Endodermal cell (in vitro differentiated cells): ENCODE data around the gene TMEM259. TPM values are rescaled to one million over a fixed set of nuclear protein-coding genes. Genes with fewer than 3 reads are reported as not detected.

Source experiments
- DNase-seq: peaks from one replicate; pipeline ENCODE4 v3.0.0-alpha.2; 2017
- H3K27ac ChIP-seq: 2 replicates; pipeline ENCODE4 v1.5.1; 2013; ENCODE audit warnings: mild to moderate bottlenecking, low read depth, low read length, moderate library complexity
- H3K27me3 ChIP-seq: 2 replicates; pipeline ENCODE4 v1.6.1; 2013; ENCODE audit warnings: mild to moderate bottlenecking, low read length, moderate library complexity; ENCODE audit not compliant: insufficient read depth, control insufficient read depth, poor library complexity, severe bottlenecking
- H3K36me3 ChIP-seq: 2 replicates; pipeline ENCODE4 v1.7.0; 2013; ENCODE audit warnings: mild to moderate bottlenecking, low read length, moderate library complexity; ENCODE audit not compliant: control insufficient read depth, insufficient read depth
- H3K4me1 ChIP-seq: one replicate; pipeline ENCODE4 v1.7.0; 2013; ENCODE audit warnings: low read length; ENCODE audit not compliant: control insufficient read depth, insufficient read depth
- H3K4me3 ChIP-seq: 2 replicates; pipeline ENCODE4 v1.5.1; 2013; ENCODE audit warnings: mild to moderate bottlenecking, low read length, moderate library complexity
- H3K9ac ChIP-seq: 2 replicates; pipeline ENCODE4 v1.6.1; 2013; ENCODE audit warnings: mild to moderate bottlenecking, low read length, moderate library complexity; ENCODE audit not compliant: poor library complexity, severe bottlenecking; ENCODE audit errors: extremely low read depth
- H3K9me3 ChIP-seq: 2 replicates; pipeline ENCODE4 v1.6.1; 2013; ENCODE audit warnings: mild to moderate bottlenecking, low read length, moderate library complexity; ENCODE audit not compliant: control insufficient read depth
- H3K27ac Mint-ChIP-seq: 2 replicates; pipeline ENCODE4 v1.8.0; 2020; ENCODE audit warnings: mixed read lengths
- H3K27me3 Mint-ChIP-seq: 2 replicates; pipeline ENCODE4 v1.8.0; 2021; ENCODE audit warnings: mild to moderate bottlenecking, mixed read lengths; ENCODE audit not compliant: insufficient read depth
- H3K36me3 Mint-ChIP-seq: 2 replicates; pipeline ENCODE4 v1.8.0; 2020; ENCODE audit warnings: low read depth, mixed read lengths
- H3K4me1 Mint-ChIP-seq: 2 replicates; pipeline ENCODE4 v1.8.0; 2020; ENCODE audit warnings: mixed read lengths
- H3K4me3 Mint-ChIP-seq: 2 replicates; pipeline ENCODE4 v1.8.0; 2020; ENCODE audit warnings: mild to moderate bottlenecking, moderate library complexity, mixed read lengths
- H3K9me3 Mint-ChIP-seq: 2 replicates; pipeline ENCODE4 v1.8.0; 2020; ENCODE audit warnings: mild to moderate bottlenecking, mixed read lengths
- CTCF ChIP-seq: fragments of 200-600 bp; sonication (generic); conservative IDR thresholded peaks from 2 replicates; pipeline ENCODE4 v1.5.0; 2021; ENCODE audit warnings: antibody characterized with exemption, mild to moderate bottlenecking
- WGBS, 2 experiments: methylation state at CpG; one replicate each; pipeline versions ENCODE4 v1.1.5 to v1.1.7; 2013; ENCODE audit warnings: missing lambda C conversion rate in 2 of 2, mixed read lengths in 1 of 2; ENCODE audit not compliant: insufficient coverage in 1 of 2, insufficient read length in 1 of 2; 5-methylcytosine and 5-hydroxymethylcytosine counted together
- total RNA-seq, 2 donors: library from RNA; stranded (reverse); fragmentation: NEBNext Ultra II Directional in 1 of 2; extraction: Animal tissue kit (Norgen Biotek cat#: 25700) in 1 of 2; gene quantifications; 2 replicates in 1 of 2; 3 replicates in 1 of 2; pipeline ENCODE4 v1.2.1, GENCODE V29; 2021

Gene TMEM259
- total RNA-seq, 2 donors from 2014 or later, result 157 to 176 TPM

GRCh38 chr19:1017906-1018305, 3.0 kb downstream of the TMEM259 start:
- peaks cover 15% of the 10 kb centered on the region for H3K36me3 ChIP-seq
- peaks cover 13% of the 10 kb centered on the region for H3K4me1 ChIP-seq
- Mint-ChIP-seq H3K4me1 (peaks cover 7% of the 10 kb centered on the region), H3K27me3 (peaks cover 1% of the 10 kb centered on the region), H3K9me3 (no peaks in the 10 kb centered on the region), H3K4me3 (no peak overlapping the region), H3K27ac (peak overlapping the region; percentile 72), H3K36me3 (no peaks in the 10 kb centered on the region)
- no peaks in the 10 kb centered on the region for H3K9me3 ChIP-seq
- no peak overlapping the region for H3K27ac ChIP-seq
- H3K4me3 ChIP-seq, result no peak overlapping the region
- H3K27me3 ChIP-seq, result no peaks in the 10 kb centered on the region
- no peak for DNase-seq
- H3K9ac ChIP-seq, result no peak overlapping the region
- 92 to 99% methylated on average over 7 to 9 of the region's 9 CpGs for WGBS, 2 experiments
- no peak for TF ChIP-seq CTCF

GRCh38 chr19:1017115-1017905, 3.6 kb downstream of the TMEM259 start:
- no peak overlapping the region for H3K4me3 ChIP-seq
- H3K27ac Mint-ChIP-seq, result peak overlapping the region; percentile 72
- H3K4me3 Mint-ChIP-seq, result no peak overlapping the region

DNA sequence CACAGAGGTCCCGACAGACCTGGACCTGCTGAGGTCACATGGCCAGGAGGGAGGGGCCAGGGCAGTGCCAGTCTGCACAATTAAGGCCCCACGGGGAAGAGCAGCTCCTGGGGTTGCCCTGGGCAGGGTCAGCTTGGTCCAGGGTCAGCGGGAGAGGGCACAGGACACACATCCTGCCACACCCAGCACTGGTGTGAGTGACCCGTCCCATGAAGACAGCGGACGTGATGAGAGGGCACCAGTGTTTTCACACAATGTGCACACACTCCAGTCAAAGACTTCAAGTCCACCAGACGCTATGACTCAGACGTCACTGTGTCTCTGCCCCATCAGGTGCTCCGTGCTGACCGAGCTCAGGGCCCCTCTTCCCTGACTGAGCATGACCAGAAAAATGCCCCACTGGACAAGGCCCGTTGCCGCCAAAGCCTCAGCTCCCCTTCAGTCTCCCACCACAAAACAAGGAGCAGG, 4.2 kb downstream of the TMEM259 start:
- Mint-ChIP-seq H3K4me3 (no peak overlapping the region), H3K9me3 (no peaks in the 10 kb centered on the region), H3K4me1 (peaks cover 7% of the 10 kb centered on the region), H3K36me3 (no peaks in the 10 kb centered on the region), H3K27me3 (peaks cover 1% of the 10 kb centered on the region), H3K27ac (peak overlapping the region; percentile 72)
- peaks cover 17% of the 10 kb centered on the region for H3K36me3 ChIP-seq
- H3K4me3 ChIP-seq, result no peak overlapping the region
- H3K27ac ChIP-seq, result peak overlapping the region; percentile 38
- no peaks in the 10 kb centered on the region for H3K27me3 ChIP-seq
- WGBS, 2 experiments, result 69 to 85% methylated on average over 6 to 12 of the region's 12 CpGs
- no peaks in the 10 kb centered on the region for H3K9me3 ChIP-seq
- H3K4me1 ChIP-seq, result peaks cover 13% of the 10 kb centered on the region
- no peak overlapping the region for H3K9ac ChIP-seq
- DNase-seq, result no peak
- TF ChIP-seq CTCF, result no peak

More at GRCh38 chr19:1017115-1017905, 3.6 kb downstream of the TMEM259 start:
- Mint-ChIP-seq H3K36me3 (no peaks in the 10 kb centered on the region), H3K9me3 (no peaks in the 10 kb centered on the region), H3K27me3 (peaks cover 1% of the 10 kb centered on the region), H3K4me1 (peaks cover 7% of the 10 kb centered on the region)
- H3K9ac ChIP-seq, result no peak overlapping the region
- 88 to 92% methylated on average over 12 to 24 of the region's 24 CpGs for WGBS, 2 experiments
- no peaks in the 10 kb centered on the region for H3K9me3 ChIP-seq
- peaks cover 17% of the 10 kb centered on the region for H3K36me3 ChIP-seq
- H3K27me3 ChIP-seq, result no peaks in the 10 kb centered on the region
- H3K27ac ChIP-seq, result peak overlapping the region; percentile 38
- no peak for TF ChIP-seq CTCF
- peaks cover 13% of the 10 kb centered on the region for H3K4me1 ChIP-seq
- DNase-seq, result no peak
